HCT116 (cell line): ENCODE measurements around the gene FOXF1. TPM values are rescaled to one million over a fixed set of nuclear protein-coding genes. Genes with fewer than 3 reads are reported as not detected.

Experiments used
- ATAC-seq: fragments of 200-7000 bp; cut with Tn5 transposase; 2 replicates; pipeline ENCODE4 v1.9.1; 2020; ENCODE audit warnings: mild to moderate bottlenecking, moderate library complexity
- BruUV-seq: library from RNA; stranded (reverse); fragments of 400-500 nt; replicated peaks from 2 replicates; lab custom pipeline; 2021; lab: Mats Ljungman, UMichigan
- CTCF ChIA-PET: fragments of 300-600 bp; sonication (Branson Sonifier 250); formaldehyde crosslinking; loops from one replicate; lab custom pipeline; 2021; ENCODE audit warnings: antibody characterized with exemption; lab: Charles Lee
- POLR2A ChIA-PET: fragments of 300-600, 350-600 bp; sonication (Branson Sonifier 250); formaldehyde crosslinking; loops from one replicate; lab custom pipeline; 2021; ENCODE audit warnings: antibody characterized with exemption; lab: Charles Lee
- RAD21 ChIA-PET, 2 experiments: fragments of 300-600 bp; sonication (Branson Sonifier 250); formaldehyde crosslinking; loops; one replicate each; lab custom pipeline; 2023; ENCODE audit warnings: low total read pairs in 2 of 2; ENCODE audit not compliant: uncharacterized antibody in 2 of 2, unreplicated experiment in 2 of 2, low non-redundant PET in 1 of 2; lab: Charles Lee
- DNase-seq: peaks from one replicate; pipeline ENCODE4 v3.0.0-alpha.2; 2010; ENCODE audit warnings: low read depth, low spot score
- H2AFZ ChIP-seq: fragments of 200-600 bp; shearing (Covaris generic), sonication (generic); 2 replicates; pipeline ENCODE4 v1.6.1; 2017; ENCODE audit warnings: low read depth, mixed run types, mixed read lengths, antibody characterized with exemption, low read length; ENCODE audit not compliant: poor library complexity, severe bottlenecking
- H3K27ac ChIP-seq: 2 replicates; pipeline ENCODE4 v1.5.1; 2012; ENCODE audit warnings: low read depth, low read length
- H3K27me3 ChIP-seq: fragments of 200-600 bp; sonication (generic); 2 replicates; pipeline ENCODE4 v1.6.1; 2016; ENCODE audit warnings: mixed run types, low read length, mixed read lengths; ENCODE audit not compliant: insufficient read depth
- H3K36me3 ChIP-seq, 2 experiments: fragments of 200-500 bp in 1 of 2; fragments of 200-600 bp in 1 of 2; sonication (Bioruptor generic) in 1 of 2; sonication (generic) in 1 of 2; 2 replicates each; pipeline versions ENCODE4 v1.5.1 to v1.6.1; 2014 to 2016; ENCODE audit warnings: low read length in 2 of 2, inconsistent platforms in 1 of 2, mixed read lengths in 1 of 2, mixed run types in 1 of 2; ENCODE audit not compliant: insufficient read depth in 2 of 2, control insufficient read depth in 1 of 2
- H3K4me1 ChIP-seq, 2 experiments: fragments of 200-600 bp in 1 of 2; sonication (generic) in 1 of 2; 2 replicates each; pipeline versions ENCODE4 v1.5.1 to v1.6.1; 2012 to 2017; ENCODE audit warnings: low read length in 2 of 2, inconsistent platforms in 1 of 2, mild to moderate bottlenecking in 1 of 2, mixed read lengths in 1 of 2, mixed run types in 1 of 2, moderate library complexity in 1 of 2; ENCODE audit not compliant: insufficient read depth in 2 of 2, control insufficient read depth in 1 of 2
- H3K4me2 ChIP-seq: fragments of 200-600 bp; sonication (generic); 2 replicates; pipeline ENCODE4 v1.6.1; 2017; ENCODE audit warnings: mixed run types, low read length, mixed read lengths
- H3K4me3 ChIP-seq, 2 experiments: fragments of 200-600 bp in 1 of 2; sonication (generic) in 1 of 2; replicated peaks in 1 of 2; 2 replicates each; pipeline ENCODE4 v1.5.1; 2011 to 2016; ENCODE audit warnings: low read length in 2 of 2, control low read depth in 1 of 2, low read depth in 1 of 2, mild to moderate bottlenecking in 1 of 2, mixed read lengths in 1 of 2, mixed run types in 1 of 2
- H3K79me2 ChIP-seq: fragments of 200-600 bp; sonication (generic); 2 replicates; pipeline ENCODE4 v1.6.1; 2017; ENCODE audit warnings: mild to moderate bottlenecking, mixed run types, low read length, moderate library complexity, mixed read lengths; ENCODE audit not compliant: insufficient read depth
- H3K9ac ChIP-seq: fragments of 200-600 bp; sonication (generic); 2 replicates; pipeline ENCODE4 v1.6.1; 2016; ENCODE audit warnings: low read length, mixed read lengths
- H3K9me2 ChIP-seq: fragments of 200-600 bp; sonication (generic), shearing (Covaris generic); 2 replicates; pipeline ENCODE4 v1.6.1; 2017; ENCODE audit warnings: mixed run types, mild to moderate bottlenecking, moderate library complexity; ENCODE audit not compliant: insufficient read depth
- H3K9me3 ChIP-seq, 2 experiments: fragments of 200-500 bp in 1 of 2; fragments of 200-600 bp in 1 of 2; sonication (Bioruptor generic) in 1 of 2; sonication (generic) in 1 of 2; 2 replicates each; pipeline ENCODE4 v1.6.1; 2014 to 2017; ENCODE audit warnings: low read length in 2 of 2, mixed read lengths in 2 of 2, inconsistent platforms in 1 of 2, low read depth in 1 of 2, mild to moderate bottlenecking in 1 of 2, mixed run types in 1 of 2, moderate library complexity in 1 of 2; ENCODE audit not compliant: control insufficient read depth in 1 of 2, insufficient read depth in 1 of 2
- H4K20me1 ChIP-seq: fragments of 200-600 bp; sonication (generic), shearing (Covaris generic); 2 replicates; pipeline ENCODE4 v1.6.1; 2017; ENCODE audit warnings: mixed run types, mild to moderate bottlenecking, moderate library complexity; ENCODE audit not compliant: insufficient read depth
- ATF3 ChIP-seq: IDR thresholded peaks from 2 replicates; pipeline ENCODE4 v1.6.1; 2012
- CBX3 ChIP-seq: IDR thresholded peaks from 2 replicates; pipeline ENCODE4 v1.6.1; 2012; ENCODE audit warnings: low read depth
- CEBPB ChIP-seq: IDR thresholded peaks from 2 replicates; pipeline ENCODE4 v1.6.1; 2012; ENCODE audit warnings: low read depth
- EGR1 ChIP-seq: IDR thresholded peaks from 2 replicates; pipeline ENCODE4 v1.6.1; 2012; ENCODE audit warnings: low read depth
- ELF1 ChIP-seq: IDR thresholded peaks from 2 replicates; pipeline ENCODE4 v1.6.1; 2012; ENCODE audit warnings: low read depth, borderline replicate concordance
- EZH2 ChIP-seq: fragments of 200-600 bp; sonication (generic); IDR thresholded peaks from 2 replicates; pipeline ENCODE4 v1.6.1; 2017; ENCODE audit warnings: antibody characterized with exemption, mixed run types
- EZH2phosphoT487 ChIP-seq: fragments of 200-600 bp; IDR thresholded peaks from 2 replicates; pipeline ENCODE4 v1.6.1; 2018; ENCODE audit warnings: antibody characterized with exemption, borderline replicate concordance
- FOSL1 ChIP-seq: IDR thresholded peaks from 2 replicates; pipeline ENCODE4 v1.6.1; 2012; ENCODE audit warnings: low read depth
- POLR2A ChIP-seq: IDR thresholded peaks from 2 replicates; pipeline ENCODE4 v1.7.0; 2011; ENCODE audit warnings: borderline replicate concordance; ENCODE audit not compliant: insufficient read depth, insufficient read length; ENCODE audit errors: extremely low read depth
- POLR2AphosphoS5 ChIP-seq: IDR thresholded peaks from 2 replicates; pipeline ENCODE4 v1.6.1; 2011; ENCODE audit warnings: mild to moderate bottlenecking, low read depth, low read length, moderate library complexity
- RAD21 ChIP-seq: IDR thresholded peaks from 2 replicates; pipeline ENCODE4 v1.6.1; 2012; ENCODE audit warnings: low read depth, mild to moderate bottlenecking
- SIN3A ChIP-seq: IDR thresholded peaks from 2 replicates; pipeline ENCODE4 v1.6.1; 2012; ENCODE audit warnings: low read depth
- SRF ChIP-seq: IDR thresholded peaks from 2 replicates; pipeline ENCODE4 v1.6.1; 2012; ENCODE audit warnings: low read depth
- TCF7L2 ChIP-seq: IDR thresholded peaks from 2 replicates; pipeline ENCODE4 v1.7.0; 2011; ENCODE audit warnings: borderline replicate concordance, inconsistent platforms; ENCODE audit not compliant: insufficient read depth, insufficient read length; ENCODE audit errors: extremely low read depth
- YY1 ChIP-seq: IDR thresholded peaks from 2 replicates; pipeline ENCODE4 v1.6.1; 2011; ENCODE audit warnings: low read length, low read depth, moderate library complexity, mild to moderate bottlenecking; ENCODE audit not compliant: insufficient replicate concordance; ENCODE audit errors: extremely low read depth
- intact Hi-C: fragments of 100-400 bp; cut with micrococcal nuclease; formaldehyde crosslinking; loops from 2 replicates; pipeline ENCODE4 v1.10.0; 2022
- total RNA-seq: library from RNA; stranded (reverse); gene quantifications from one replicate; pipeline ENCODE4 v1.2.1, GENCODE V29; 2021; ENCODE audit not compliant: unreplicated experiment
- TF ChIP-seq, protein P1 (sequence below): IDR thresholded peaks from 2 replicates; pipeline ENCODE4 v1.6.1; 2012; ENCODE audit warnings: low read depth
- TF ChIP-seq, protein P2 (sequence below): IDR thresholded peaks from 2 replicates; pipeline ENCODE4 v1.6.1; 2011; ENCODE audit warnings: mild to moderate bottlenecking, low read length, moderate library complexity; ENCODE audit not compliant: insufficient replicate concordance; ENCODE audit errors: extremely low read depth
- TF ChIP-seq, protein P3 (sequence below): IDR thresholded peaks from 2 replicates; pipeline ENCODE4 v1.6.1; 2012
- TF ChIP-seq, protein P4 (sequence below), 3 experiments: fragments of 200-600 bp in 1 of 3; sonication (generic) in 1 of 3; IDR thresholded peaks in 2 of 3; conservative IDR thresholded peaks in 1 of 3; 2 replicates each; pipeline ENCODE4 v1.5.1; 2012 to 2017; ENCODE audit warnings: low read depth in 2 of 3, low read length in 2 of 3, antibody characterized with exemption in 1 of 3, borderline replicate concordance in 1 of 3, control low read depth in 1 of 3, mild to moderate bottlenecking in 1 of 3, mixed read lengths in 1 of 3, mixed run types in 1 of 3, moderate library complexity in 1 of 3; ENCODE audit not compliant: insufficient read depth in 1 of 3

FOXF1 gene
- total RNA-seq, 1 experiment from 2014 or later = 2.4 TPM

DNA sequence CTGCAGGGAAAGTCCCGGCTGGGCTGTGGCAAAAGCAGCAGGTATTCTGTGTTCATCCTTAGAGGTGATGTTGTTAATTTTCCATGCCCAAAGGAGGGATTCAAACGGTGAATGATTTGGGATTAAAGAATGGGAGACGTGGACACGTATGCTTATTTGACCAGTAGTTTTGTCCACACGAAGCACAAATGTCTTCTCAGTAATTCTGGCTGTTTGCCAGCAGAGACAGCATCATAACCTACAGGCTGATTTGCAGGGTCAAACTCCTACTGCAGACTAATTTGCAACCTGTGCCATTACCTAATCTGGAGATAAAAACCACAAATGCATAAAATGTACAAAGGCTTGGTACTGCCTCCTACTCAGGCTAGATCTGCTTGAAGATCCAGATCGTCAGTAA lies 30.6 kb downstream of the FOXF1 start:
- intact Hi-C loops = no loop called here
- DNase-seq = no peak
- no peak for TF ChIP-seq SRF
- no peak for TF ChIP-seq ATF3
- TF ChIP-seq ELF1 = no peak
- no peak for TF ChIP-seq EGR1
- no peak for TF ChIP-seq CBX3
- TF ChIP-seq POLR2A = no peak
- TF ChIP-seq EZH2 = no peak
- TF ChIP-seq CEBPB = no peak
- TF ChIP-seq TCF7L2 = no peak
- TF ChIP-seq, protein P1, sequence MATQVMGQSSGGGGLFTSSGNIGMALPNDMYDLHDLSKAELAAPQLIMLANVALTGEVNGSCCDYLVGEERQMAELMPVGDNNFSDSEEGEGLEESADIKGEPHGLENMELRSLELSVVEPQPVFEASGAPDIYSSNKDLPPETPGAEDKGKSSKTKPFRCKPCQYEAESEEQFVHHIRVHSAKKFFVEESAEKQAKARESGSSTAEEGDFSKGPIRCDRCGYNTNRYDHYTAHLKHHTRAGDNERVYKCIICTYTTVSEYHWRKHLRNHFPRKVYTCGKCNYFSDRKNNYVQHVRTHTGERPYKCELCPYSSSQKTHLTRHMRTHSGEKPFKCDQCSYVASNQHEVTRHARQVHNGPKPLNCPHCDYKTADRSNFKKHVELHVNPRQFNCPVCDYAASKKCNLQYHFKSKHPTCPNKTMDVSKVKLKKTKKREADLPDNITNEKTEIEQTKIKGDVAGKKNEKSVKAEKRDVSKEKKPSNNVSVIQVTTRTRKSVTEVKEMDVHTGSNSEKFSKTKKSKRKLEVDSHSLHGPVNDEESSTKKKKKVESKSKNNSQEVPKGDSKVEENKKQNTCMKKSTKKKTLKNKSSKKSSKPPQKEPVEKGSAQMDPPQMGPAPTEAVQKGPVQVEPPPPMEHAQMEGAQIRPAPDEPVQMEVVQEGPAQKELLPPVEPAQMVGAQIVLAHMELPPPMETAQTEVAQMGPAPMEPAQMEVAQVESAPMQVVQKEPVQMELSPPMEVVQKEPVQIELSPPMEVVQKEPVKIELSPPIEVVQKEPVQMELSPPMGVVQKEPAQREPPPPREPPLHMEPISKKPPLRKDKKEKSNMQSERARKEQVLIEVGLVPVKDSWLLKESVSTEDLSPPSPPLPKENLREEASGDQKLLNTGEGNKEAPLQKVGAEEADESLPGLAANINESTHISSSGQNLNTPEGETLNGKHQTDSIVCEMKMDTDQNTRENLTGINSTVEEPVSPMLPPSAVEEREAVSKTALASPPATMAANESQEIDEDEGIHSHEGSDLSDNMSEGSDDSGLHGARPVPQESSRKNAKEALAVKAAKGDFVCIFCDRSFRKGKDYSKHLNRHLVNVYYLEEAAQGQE = no peak
- TF ChIP-seq SIN3A = no peak
- TF ChIP-seq, protein P2, sequence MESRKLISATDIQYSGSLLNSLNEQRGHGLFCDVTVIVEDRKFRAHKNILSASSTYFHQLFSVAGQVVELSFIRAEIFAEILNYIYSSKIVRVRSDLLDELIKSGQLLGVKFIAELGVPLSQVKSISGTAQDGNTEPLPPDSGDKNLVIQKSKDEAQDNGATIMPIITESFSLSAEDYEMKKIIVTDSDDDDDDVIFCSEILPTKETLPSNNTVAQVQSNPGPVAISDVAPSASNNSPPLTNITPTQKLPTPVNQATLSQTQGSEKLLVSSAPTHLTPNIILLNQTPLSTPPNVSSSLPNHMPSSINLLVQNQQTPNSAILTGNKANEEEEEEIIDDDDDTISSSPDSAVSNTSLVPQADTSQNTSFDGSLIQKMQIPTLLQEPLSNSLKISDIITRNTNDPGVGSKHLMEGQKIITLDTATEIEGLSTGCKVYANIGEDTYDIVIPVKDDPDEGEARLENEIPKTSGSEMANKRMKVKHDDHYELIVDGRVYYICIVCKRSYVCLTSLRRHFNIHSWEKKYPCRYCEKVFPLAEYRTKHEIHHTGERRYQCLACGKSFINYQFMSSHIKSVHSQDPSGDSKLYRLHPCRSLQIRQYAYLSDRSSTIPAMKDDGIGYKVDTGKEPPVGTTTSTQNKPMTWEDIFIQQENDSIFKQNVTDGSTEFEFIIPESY = no peak
- TF ChIP-seq EZH2phosphoT487 = no peak
- TF ChIP-seq RAD21 = no peak
- no peak for TF ChIP-seq YY1
- TF ChIP-seq, protein P3, sequence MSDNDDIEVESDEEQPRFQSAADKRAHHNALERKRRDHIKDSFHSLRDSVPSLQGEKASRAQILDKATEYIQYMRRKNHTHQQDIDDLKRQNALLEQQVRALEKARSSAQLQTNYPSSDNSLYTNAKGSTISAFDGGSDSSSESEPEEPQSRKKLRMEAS = no peak
- TF ChIP-seq FOSL1 = no peak
- no peak for TF ChIP-seq POLR2AphosphoS5
- TF ChIP-seq, protein P4, sequence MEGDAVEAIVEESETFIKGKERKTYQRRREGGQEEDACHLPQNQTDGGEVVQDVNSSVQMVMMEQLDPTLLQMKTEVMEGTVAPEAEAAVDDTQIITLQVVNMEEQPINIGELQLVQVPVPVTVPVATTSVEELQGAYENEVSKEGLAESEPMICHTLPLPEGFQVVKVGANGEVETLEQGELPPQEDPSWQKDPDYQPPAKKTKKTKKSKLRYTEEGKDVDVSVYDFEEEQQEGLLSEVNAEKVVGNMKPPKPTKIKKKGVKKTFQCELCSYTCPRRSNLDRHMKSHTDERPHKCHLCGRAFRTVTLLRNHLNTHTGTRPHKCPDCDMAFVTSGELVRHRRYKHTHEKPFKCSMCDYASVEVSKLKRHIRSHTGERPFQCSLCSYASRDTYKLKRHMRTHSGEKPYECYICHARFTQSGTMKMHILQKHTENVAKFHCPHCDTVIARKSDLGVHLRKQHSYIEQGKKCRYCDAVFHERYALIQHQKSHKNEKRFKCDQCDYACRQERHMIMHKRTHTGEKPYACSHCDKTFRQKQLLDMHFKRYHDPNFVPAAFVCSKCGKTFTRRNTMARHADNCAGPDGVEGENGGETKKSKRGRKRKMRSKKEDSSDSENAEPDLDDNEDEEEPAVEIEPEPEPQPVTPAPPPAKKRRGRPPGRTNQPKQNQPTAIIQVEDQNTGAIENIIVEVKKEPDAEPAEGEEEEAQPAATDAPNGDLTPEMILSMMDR (IDR thresholded peaks at IDR 0.05 in 2 of 3, conservative IDR thresholded peaks at IDR 0.05 in 1 of 3; ENCODE audit: borderline replicate concordance in 1 of 3, insufficient read depth in 1 of 3, low read depth in 2 of 3, low read length in 2 of 3) = no peak
- CTCF ChIA-PET = no interaction called here
- H3K9me2 ChIP-seq = no peaks in the 10 kb centered on the region
- no peaks in the 10 kb centered on the region for H4K20me1 ChIP-seq
- H3K27me3 ChIP-seq = no peaks in the 10 kb centered on the region
- H3K4me3 ChIP-seq = no peak overlapping the region
- ATAC-seq = no peak
- H2AFZ ChIP-seq = no peak overlapping the region
- BruUV-seq = no TSS peak
- POLR2A ChIA-PET = no interaction called here
- H3K4me1 ChIP-seq = no peaks in the 10 kb centered on the region
- H3K4me2 ChIP-seq = no peak overlapping the region
- no peaks in the 10 kb centered on the region for H3K79me2 ChIP-seq
- H3K36me3 ChIP-seq = peaks cover 28 to 34% of the 10 kb centered on the region in 2 experiments
- RAD21 ChIA-PET = no interaction called here
- H3K27ac ChIP-seq = no peak overlapping the region
- H3K9me3 ChIP-seq = no peaks in the 10 kb centered on the region
- H3K9ac ChIP-seq = no peak overlapping the region
